Fibroblast of the conjunctiva (primary cell): ENCODE measurements around the gene RFXAP.

Source experiments
- DNase-seq: peaks from one replicate; pipeline ENCODE4 v3.0.0-alpha.2; 2010; ENCODE audit warnings: low read depth

RFXAP gene

GRCh38 chr13:36817996-36818803 lies 822 bp upstream of the RFXAP start:
- no peak for DNase-seq

- DNase-seq, result no peak
These were observed 693 bp downstream of the RFXAP start for GRCh38 chr13:36819739-36820090.

- no peak for DNase-seq
These were observed 1.2 kb downstream of the RFXAP start for GRCh38 chr13:36820222-36820621.

- no peak for DNase-seq
These were observed 3.8 kb downstream of the RFXAP start for GRCh38 chr13:36822785-36823184.

GRCh38 chr13:36829753-36830152 lies 10.7 kb downstream of the RFXAP start:
- DNase-seq, result no peak

GRCh38 chr13:36831291-36831690 lies 12.3 kb downstream of the RFXAP start:
- DNase-seq, result no peak

GRCh38 chr13:36834299-36834698 lies 15.3 kb downstream of the RFXAP start:
- DNase-seq, result no peak

GRCh38 chr13:36837354-36838092 lies 18.5 kb downstream of the RFXAP start:
- DNase-seq, result no peak

GRCh38 chr13:36839281-36839680 lies 20.3 kb downstream of the RFXAP start:
- DNase-seq, result no peak

GRCh38 chr13:36839981-36840380 lies 21.0 kb downstream of the RFXAP start:
- no peak for DNase-seq

- DNase-seq, result no peak
These were observed 21.8 kb downstream of the RFXAP start for GRCh38 chr13:36840718-36841250.

GRCh38 chr13:36841391-36841790 lies 22.4 kb downstream of the RFXAP start:
- no peak for DNase-seq

- no peak for DNase-seq
These were observed 28.6 kb downstream of the RFXAP start for GRCh38 chr13:36847606-36848005.

GRCh38 chr13:36848199-36848982 lies 29.4 kb downstream of the RFXAP start:
- no peak for DNase-seq

- no peak for DNase-seq
These were observed 31.9 kb downstream of the RFXAP start for GRCh38 chr13:36850790-36851438.

GRCh38 chr13:36857253-36857652 lies 38.2 kb downstream of the RFXAP start:
- DNase-seq, result no peak

GRCh38 chr13:36858290-36858689 lies 39.3 kb downstream of the RFXAP start:
- DNase-seq, result peak; percentile 29

- DNase-seq, result no peak
These were observed 40.2 kb downstream of the RFXAP start for GRCh38 chr13:36859259-36859658.

- no peak for DNase-seq
These were observed 43.1 kb downstream of the RFXAP start for GRCh38 chr13:36862002-36862685.

GRCh38 chr13:36862722-36863121 lies 43.7 kb downstream of the RFXAP start:
- no peak for DNase-seq

- DNase-seq, result no peak
These were observed 46.2 kb downstream of the RFXAP start for GRCh38 chr13:36865265-36865664.
